NK-92 (cell line): Measurements from ENCODE around the gene IFFO2.
"Not testable (repeated sequence)": the region's sequence is repeated elsewhere in the genome, so short reads cannot be mapped to it uniquely, and the experiment has no call there.

Source experiments
- DNase-seq: peaks from one replicate; lab custom pipeline; 2025; ENCODE audit not compliant: unreplicated experiment; lab: John Stamatoyannopoulos, UW

Gene IFFO2

DNA sequence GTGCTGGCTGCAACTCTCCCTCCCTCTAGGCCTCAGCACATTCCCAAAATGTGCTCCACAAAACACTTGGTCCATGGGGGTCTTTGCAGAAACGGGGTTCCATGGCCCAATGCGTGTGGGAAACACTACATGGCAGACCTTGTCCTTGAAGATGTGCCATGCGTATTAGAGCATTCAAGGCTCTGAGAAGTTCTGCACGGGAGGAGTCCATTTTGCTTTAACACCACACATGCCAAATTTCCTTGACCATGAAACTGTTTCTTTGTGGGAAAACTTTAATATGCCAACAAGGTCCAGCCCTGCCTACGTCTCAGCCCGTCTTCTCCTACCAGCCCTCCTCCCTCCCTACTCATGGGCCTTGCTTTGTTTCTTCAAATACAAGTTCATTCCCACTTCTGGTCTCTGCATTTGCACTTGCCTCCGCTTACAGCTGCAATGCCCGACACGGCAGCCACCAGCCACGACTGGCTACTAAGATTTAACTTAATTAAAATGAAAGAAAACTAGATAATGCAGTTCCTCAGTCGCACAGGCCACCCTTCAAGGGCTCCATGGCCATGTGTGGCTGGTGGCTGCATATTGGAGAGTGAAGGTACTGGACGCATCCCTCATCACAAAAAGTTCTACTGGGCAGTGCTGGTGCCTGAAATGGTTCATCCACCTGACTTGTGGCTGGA, 77.8 kb downstream of the IFFO2 start:
- no peak for DNase-seq

DNA sequence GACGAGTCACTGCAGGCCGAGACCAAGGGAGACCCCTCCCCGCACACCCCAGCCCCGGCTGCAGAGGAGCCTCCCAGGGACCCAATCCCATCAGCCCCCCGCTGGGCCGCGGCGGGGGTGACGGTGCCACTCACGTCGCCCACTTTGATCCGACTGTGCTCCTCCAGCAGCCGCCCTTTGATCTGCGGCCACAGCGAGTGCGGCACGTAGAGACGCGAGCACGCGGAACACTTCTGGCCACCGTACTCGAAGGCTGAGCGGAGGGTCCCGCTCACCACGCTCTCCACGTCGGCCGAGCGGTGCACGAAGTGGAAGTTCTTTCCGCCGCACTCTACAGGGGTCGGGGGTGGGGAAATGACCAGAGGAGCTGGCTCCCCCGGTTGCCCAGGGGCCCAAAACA, 79.2 kb downstream of the IFFO2 start:
- no peak for DNase-seq

GRCh38 chr1:18876210-18876609, 80.3 kb downstream of the IFFO2 start:
- DNase-seq: no peak

DNA sequence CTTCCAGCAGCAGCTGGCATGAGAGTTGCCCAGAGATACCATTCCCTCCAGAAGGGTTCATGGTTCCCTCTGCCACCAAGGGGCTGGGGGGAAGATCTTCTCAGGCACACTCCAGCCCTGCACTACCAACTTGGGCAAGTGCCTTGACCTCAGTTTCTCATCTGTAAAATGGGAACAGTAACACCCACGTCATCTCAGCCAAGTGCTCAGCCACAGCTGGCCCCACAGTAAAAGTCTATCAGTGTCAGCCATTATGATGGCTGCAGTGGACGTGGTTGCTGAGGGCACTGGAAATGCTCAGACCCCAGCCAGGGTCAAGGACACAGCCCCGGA, 80.7 kb downstream of the IFFO2 start:
- no peak for DNase-seq

DNA sequence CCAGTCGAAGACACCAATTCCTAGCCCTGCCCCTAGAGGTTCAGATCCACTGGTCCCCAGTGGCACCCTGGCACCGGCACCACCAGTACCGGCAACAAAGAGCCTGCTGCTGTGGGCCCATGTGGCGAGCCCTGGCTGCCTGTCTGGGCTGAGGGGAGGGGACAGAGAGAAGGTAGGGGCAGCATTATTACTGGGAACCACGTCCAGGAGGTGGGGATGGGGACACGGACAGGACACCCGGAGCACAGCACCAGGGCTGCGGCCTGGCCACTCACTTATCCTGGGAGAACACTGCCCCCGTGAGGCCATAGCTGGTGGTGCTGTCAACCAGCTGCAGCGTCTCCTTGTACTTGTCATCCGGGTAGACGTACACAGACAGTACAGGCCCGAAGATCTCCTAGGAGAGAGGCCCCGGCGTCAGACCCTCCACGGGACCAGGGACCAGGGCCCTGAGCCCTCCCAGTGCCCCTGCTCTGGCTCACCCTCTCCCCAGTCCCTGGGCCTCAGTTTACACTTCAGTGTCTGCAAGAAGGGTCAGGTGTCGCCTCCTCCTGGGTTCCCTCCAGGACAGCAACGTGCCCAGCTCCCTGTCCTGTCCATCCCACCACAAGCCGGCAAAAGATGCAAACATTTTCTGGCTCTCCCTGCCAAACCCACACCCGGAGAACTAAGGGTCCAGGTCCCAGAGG, 81.2 kb downstream of the IFFO2 start:
- DNase-seq: no peak

DNA sequence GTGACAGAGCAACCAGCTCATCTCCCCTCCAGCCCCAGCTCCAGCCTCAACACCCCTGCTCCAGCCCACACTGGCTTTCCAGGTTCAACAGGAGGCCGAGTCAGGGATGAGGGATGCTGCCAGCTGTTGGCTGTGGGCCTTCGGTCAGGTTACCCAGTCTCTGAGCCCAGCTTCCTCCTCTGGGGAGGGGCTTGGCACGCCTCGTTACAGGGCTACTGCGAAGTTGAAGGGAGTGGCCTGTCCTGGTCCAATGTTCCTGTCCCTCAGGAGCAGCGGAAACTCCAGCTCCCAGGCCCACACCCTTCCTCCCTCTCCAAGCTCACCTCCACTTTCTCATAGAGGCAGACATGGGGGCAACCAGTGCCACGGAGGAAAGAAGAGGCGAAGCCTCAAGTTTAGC, 81.9 kb downstream of the IFFO2 start:
- DNase-seq: no peak

DNA sequence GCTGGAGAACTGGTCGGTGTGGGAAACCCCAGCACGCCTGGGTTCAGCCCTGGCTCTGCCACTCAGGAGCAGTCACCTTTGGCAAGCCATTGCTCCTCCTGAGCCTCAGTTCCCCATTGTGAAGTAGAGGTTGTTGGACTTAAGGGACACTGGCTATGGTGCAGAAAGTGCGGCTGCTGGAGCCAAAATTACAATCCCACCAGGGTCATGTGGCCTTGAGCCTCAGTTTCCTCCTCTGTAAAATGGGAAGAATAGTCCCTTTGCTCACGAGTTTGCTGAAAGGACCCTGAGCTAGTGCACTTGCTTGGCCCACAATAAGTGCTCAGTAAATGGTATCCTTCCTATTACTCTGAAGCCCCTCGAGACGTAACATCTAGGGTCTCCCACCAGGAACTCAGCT, 82.4 kb downstream of the IFFO2 start:
- no peak for DNase-seq

- DNase-seq: no peak
Measured at GRCh38 chr1:18872071-18872611, 84.3 kb downstream of the IFFO2 start.

GRCh38 chr1:18871401-18872070, 84.9 kb downstream of the IFFO2 start:
- DNase-seq: no peak

GRCh38 chr1:18870957-18871356, 85.5 kb downstream of the IFFO2 start:
- DNase-seq: no peak

DNA sequence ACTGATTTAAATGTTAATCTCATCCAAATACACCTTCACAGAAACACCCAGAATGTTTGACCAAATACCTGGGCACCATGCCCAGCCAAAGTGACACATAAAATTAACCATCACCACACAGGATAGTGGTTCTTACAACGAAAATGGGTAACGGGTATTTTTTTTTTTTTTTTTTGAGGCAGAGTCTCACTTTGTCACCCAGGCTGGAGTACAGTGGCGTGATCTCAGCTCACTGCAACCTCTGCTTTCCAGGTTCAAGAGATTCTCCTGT, 85.9 kb downstream of the IFFO2 start:
- not testable (repeated sequence) for DNase-seq

DNA sequence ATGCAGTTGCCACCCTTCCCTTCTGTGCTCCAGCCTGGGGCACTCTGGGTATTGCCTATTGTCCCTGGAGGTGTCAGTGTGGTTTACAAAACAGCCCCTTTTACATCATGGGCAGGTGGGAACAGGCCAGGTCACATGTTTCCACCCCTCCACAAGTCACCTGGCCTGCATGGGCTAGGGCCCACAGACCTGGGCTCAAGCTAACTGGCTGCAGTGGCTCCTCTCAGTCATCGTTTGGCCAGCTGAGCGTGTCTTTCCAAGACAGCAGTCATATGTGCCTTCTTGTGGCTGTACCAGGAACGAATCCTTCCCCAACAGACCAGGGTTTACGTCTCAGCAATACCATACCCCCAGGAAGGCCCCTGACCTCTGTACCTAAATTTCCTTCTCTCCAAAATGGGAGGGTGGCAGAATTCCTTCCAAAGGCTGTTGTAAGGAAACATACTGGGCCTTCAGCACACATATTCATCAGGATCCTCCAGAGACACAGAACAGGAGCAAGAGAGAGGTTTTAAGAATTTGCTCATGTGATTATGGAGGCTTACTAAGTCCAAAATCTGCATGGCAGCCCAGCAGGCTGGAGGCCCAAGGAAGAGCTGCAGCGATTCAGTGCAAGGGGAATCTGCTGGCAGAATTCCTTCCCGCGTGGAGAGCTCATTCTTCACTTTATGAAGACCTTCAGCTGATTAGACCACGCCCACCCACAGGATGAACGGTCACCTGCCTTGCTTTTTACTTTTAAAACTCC, 86.5 kb downstream of the IFFO2 start:
- DNase-seq: no peak

DNA sequence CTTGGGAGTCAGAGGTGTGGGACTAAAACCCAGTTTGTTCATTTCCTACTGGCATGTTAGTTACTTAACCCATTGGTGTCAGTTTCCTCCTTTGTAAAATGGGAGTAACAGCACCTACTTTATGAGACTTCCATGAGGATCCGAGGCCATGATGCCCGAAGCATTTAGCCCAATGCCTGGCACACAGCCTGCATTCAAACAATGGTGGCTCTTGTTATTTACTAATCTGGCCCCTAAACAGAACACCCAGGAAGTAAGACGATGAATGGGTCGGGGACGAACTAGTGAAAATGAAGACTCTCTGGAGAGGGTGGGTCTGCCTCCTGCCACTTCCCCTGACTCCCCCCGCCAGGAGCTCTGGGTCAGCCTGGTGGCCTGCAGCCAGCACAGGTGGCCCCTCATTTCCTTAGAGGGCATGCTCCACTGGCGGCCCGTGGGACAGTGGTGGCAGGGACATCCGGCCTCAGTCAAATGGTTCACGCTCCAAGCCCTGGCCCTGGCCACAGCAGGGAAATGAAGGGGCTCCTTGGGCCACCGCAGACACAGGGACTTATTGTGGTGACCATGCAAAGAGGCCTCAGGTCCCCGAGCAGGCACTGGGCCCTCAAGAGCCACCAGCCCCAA, 87.6 kb downstream of the IFFO2 start:
- no peak for DNase-seq

- no peak for DNase-seq
Measured at GRCh38 chr1:18868354-18868753, 88.1 kb downstream of the IFFO2 start.

DNA sequence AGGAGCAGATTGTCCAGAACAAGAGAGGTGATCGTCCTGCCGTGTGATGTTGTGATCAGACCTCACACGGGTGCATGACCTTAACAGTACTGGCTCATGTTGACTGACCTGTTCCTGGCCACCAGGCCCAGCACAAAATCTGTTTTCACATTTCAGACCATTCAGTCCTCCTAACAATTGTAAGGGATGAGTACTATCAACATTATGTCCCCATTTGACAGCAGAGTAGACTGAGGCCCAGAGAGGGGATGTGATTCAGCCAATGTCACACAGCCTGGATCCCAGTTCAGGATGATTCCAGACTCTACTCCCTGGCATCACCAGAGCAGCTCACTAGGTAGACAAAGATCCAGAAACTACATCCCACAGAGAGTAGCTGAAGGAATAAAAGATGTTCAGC, 89.6 kb downstream of the IFFO2 start:
- DNase-seq: no peak

GRCh38 chr1:18866314-18866713, 90.2 kb downstream of the IFFO2 start:
- DNase-seq: no peak

DNA sequence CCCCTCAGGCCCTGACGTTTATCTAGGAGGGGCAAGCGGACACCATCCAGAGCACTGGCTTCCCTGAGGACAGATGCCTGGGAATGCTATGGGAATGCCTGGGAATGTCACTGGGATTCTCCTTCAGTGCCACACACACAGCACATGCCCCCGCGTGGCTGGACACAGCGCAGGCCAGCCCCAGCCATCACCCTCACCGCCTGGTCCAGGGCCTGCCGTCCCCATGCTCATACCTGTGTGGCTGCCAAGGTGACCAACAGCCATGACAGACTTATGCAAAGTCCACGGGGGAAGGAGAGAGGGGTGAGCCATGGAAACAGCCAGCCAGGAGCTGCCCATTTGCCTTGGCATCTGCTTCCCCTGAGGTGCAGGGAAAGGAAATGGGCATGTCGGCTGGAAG, 91.3 kb downstream of the IFFO2 start:
- DNase-seq: no peak

DNA sequence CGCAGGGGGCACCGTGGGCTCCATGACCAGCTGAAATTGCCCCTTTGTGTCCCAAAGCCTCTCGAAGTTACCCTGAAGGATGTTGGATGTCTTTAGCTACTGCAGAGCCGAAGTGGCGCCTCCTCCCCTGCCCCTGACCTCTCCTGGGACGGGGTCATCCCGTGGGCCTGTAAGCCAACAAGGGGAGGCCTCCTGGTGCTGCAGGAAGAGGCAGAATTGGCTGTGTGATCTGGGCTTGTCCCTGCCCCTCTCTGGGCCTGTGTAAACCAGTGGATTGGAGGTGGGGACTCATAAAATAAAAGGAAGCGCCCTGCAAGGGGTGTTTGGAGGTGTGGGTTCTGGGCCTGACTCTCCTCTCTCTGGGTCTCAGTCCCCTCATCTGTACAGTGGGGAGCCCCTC, 94.9 kb downstream of the IFFO2 start:
- DNase-seq: no peak

DNA sequence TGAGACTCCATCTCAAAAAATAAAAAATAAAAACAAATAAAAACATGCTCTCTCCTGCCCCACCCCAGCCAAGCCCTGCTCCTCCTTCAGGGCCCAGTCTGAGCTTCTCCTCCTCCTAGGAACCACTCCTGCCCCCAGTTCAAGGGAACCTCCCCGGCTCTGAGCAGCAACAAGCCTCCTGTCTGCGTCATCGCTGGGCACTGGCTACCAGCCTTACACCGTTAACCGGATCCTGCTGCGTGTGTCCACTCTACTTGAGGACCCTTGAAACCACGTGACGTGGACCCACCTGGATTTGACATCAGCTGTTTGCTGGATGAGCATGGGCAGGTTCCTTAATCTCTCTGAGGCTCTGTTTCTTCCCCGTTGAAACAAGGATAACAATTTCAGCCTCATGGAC, 95.4 kb downstream of the IFFO2 start:
- no peak for DNase-seq

GRCh38 chr1:18859560-18859959, 96.9 kb downstream of the IFFO2 start, which contains the start of gene TAS1R2:
Gene TAS1R2, minus strand, starts transcription at chr1:18859660. Its CDS starts 0 bp downstream, at chr1:18859660.
- DNase-seq: no peak

GRCh38 chr1:18858070-18858688, 98.3 kb downstream of the IFFO2 start:
- no peak for DNase-seq
